Prostate gland (tissue), 2 donors: ENCODE results near the gene OTUD5.

Experiments
- CTCF ChIP-seq, 4 experiments: fragments of 200-600 bp in 2 of 4; fragments of 450-650 bp in 2 of 4; sonication (generic) in 2 of 4; IDR thresholded peaks; 1 replicate in 3 of 4; 2 replicates in 1 of 4; pipeline ENCODE4 v1.5.1; 2016 to 2019; ENCODE audit warnings: antibody characterized with exemption in 4 of 4, mild to moderate bottlenecking in 2 of 4, moderate library complexity in 2 of 4
- POLR2A ChIP-seq: fragments of 450-650 bp; IDR thresholded peaks from one replicate; pipeline ENCODE4 v1.6.1; 2016; ENCODE audit warnings: antibody characterized with exemption, mild to moderate bottlenecking
- POLR2AphosphoS5 ChIP-seq: sonication (generic); formaldehyde crosslinking; IDR thresholded peaks from one replicate; pipeline ENCODE4 v1.6.1; 2017; ENCODE audit warnings: antibody characterized with exemption

GRCh38 chrX:48983896-48984295 is 26.5 kb upstream of the OTUD5 start:
- TF ChIP-seq CTCF (IDR thresholded peaks at IDR 0.05) (no peak), POLR2A (no peak), POLR2AphosphoS5 (no peak)
